GM12874 (cell line): ENCODE results near the gene CIAPIN1.

Source experiments
- CTCF ChIP-seq: IDR thresholded peaks from 2 replicates; pipeline ENCODE4 v1.5.1; 2011; ENCODE audit warnings: low read depth, mild to moderate bottlenecking, control low read depth, low read length, moderate library complexity; ENCODE audit not compliant: insufficient read depth

The CIAPIN1 gene

GRCh38 chr16:57447186-57447962 is at the start of gene CIAPIN1, which contains the start of gene COQ9:
CIAPIN1 (minus strand) TSS chr16:57447385; CDS start chr16:57440928, 6,457 bp downstream.
COQ9 (plus strand) TSS chr16:57447479; CDS start chr16:57447506, 27 bp downstream.
- TF ChIP-seq CTCF: no peak

- no peak for TF ChIP-seq CTCF
Measured at GRCh38 chr16:57493767-57494166, 46.6 kb upstream of the CIAPIN1 start.

- no peak for TF ChIP-seq CTCF
Measured at GRCh38 chr16:57489229-57489628, 42.0 kb upstream of the CIAPIN1 start.

GRCh38 chr16:57486858-57487834 is 40.0 kb upstream of the CIAPIN1 start:
- TF ChIP-seq CTCF: no peak

GRCh38 chr16:57485916-57486857 is 39.0 kb upstream of the CIAPIN1 start, which contains the start of gene DOK4:
DOK4 (minus strand) TSS chr16:57486493; CDS start chr16:57479507, 6,986 bp downstream.
- TF ChIP-seq CTCF: no peak

GRCh38 chr16:57485091-57485915 is 38.1 kb upstream of the CIAPIN1 start:
- no peak for TF ChIP-seq CTCF
